Fibroblast of upper back skin (primary cell): ENCODE measurements around the gene ZNF813.

Experiments used
- DNase-seq: peaks from one replicate; pipeline ENCODE4 v3.0.0-alpha.2; 2013

ZNF813 gene

DNA sequence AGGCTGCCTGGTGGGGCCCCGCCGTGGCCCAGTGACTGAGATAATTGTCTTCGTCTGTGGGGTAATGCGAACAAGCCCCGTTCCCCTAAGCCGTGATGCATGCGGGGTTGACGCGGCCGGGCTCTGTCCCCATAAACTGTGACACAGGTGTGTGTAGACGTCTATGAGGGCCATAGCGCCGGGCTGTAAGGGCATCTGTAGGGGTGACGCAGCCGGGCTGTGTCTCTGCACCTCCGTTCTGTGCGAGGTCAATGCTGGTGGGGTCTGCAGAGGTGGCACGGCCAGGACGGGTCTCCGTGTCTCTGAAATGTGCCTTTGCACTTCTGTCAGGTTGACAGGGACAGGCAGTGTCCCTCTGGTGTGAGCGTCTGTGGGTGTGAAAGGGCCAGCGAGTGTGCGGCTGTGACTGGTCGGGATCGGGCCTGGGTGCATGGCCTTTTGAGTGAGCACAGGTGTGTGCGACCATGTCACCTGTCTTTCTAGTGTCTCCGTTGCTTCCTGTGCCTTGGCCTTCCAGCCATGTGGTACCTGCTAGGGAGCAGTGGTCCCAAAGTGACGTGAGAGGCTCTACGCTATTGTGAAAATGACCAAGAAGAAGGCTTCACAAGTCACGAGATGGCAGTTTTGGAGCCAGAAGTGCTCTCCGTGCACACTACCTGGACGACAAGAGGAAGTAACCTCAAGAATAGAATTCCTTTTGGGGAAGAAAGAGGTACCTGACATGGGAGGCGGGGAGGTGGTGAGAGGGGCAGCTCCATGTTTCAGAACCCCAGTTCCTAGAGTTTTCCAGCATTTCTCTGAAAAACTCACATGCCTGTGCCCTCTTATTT lies 54.1 kb downstream of the ZNF813 start:
- DNase-seq: no peak

DNA sequence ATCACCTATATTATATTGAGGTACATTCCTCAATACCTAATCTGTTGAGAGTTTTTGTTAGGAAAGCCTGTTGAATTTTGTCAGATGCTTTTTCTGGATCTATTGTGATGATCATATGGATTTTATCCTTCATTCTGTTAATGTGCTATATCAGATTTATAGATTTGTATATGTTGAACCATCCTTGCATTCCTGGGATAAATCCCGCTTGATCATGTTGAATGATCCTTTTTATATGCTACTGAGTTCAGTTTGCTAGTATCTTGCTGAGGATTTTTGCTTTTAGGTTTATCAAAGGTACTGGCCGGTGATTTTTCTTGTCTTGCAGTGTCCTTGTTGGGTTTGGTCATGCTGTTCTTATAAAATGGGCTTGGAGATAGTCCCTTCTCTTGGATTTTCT lies 58.4 kb downstream of the ZNF813 start:
- no peak for DNase-seq

DNA sequence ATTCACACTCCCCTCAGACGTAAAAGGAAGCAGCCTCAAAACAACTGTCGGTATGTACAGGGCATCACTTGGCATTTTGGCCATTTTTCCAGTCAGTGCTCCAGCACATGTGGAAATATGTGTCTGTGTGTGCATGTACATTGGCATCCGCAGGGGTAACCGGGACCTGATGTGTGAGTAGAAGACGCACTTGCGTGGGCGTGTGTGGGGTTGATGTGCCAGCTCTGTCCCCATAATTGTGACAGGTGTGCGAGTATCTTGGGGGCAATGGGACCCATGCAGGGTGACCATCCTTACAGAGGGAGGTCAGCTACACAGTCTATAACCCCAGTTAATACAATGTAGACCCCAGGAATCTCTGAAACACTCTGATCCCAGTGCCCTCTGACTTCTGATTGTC lies 63.1 kb downstream of the ZNF813 start:
- DNase-seq: no peak

DNA sequence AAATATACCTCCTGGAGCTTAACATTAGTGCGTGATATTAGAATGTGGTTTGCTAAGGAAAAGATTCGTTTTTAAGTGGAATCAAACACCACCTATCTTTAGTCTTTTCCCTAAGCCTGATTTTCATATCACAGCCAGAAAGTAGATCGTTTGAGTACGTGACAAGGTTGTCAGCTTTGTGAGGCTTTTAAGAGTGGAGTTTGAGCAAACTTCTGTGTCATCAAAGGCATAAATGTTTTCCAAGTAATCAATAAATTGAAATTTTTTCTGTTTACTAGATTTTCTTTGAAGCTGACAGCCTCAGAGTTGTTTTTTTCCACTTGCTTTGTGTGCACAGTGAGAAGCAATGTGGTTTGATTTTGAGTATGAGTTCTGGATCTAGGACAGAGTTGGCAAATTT lies 63.9 kb downstream of the ZNF813 start:
- DNase-seq: no peak

DNA sequence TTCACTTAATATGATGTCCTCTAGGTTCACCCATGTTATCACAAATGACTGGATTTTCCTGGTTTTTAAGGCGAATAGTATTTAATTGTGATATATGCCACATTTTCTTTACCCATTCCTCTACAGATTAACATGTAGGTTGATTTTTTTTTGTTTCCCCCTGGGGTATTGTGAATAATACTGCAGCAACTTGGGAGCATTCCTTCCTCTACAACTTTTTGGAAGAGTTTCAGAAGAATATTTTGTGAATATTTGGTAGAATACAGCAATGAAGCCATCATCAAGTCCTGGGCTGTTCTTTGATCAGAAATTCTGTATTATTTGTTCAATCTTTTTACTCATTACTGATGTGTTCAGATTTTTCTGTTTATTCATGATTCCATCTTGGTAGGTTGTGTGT lies 64.8 kb downstream of the ZNF813 start:
- DNase-seq: peak; percentile 35

DNA sequence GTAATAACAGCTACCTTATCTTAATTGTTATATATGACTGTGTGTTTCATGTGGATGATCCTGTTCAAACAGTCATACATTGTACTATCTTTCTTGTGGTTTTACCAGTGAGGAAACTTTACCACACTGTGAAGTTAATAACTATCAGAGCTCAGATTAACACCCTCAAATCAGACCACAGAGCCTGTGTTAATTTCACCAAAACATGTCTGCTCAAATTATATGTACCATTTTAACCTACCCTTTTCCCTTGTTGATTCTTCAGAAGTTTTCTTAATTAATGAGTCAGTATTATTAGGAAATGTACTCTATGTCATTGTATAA lies 68.7 kb downstream of the ZNF813 start:
- DNase-seq: no peak

DNA sequence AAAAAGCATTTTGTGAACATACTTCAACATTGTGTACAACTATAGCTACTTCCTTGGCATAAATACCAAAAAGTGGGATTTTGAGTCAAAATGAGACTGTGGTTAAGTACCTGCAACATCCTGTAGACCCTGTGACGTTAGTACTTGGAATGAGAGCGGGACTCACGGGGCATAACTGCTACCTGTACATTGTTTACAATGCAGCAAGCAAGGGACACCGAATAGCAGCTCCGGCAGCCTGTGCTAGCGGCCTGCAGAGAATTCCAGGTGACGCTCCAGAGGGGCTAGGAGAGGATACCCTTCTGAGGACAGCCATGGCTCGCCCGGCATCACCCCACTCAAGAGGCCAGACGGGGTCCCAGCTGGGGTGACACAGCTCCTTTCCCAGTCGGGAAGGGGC lies 69.6 kb downstream of the ZNF813 start:
- DNase-seq: no peak

DNA sequence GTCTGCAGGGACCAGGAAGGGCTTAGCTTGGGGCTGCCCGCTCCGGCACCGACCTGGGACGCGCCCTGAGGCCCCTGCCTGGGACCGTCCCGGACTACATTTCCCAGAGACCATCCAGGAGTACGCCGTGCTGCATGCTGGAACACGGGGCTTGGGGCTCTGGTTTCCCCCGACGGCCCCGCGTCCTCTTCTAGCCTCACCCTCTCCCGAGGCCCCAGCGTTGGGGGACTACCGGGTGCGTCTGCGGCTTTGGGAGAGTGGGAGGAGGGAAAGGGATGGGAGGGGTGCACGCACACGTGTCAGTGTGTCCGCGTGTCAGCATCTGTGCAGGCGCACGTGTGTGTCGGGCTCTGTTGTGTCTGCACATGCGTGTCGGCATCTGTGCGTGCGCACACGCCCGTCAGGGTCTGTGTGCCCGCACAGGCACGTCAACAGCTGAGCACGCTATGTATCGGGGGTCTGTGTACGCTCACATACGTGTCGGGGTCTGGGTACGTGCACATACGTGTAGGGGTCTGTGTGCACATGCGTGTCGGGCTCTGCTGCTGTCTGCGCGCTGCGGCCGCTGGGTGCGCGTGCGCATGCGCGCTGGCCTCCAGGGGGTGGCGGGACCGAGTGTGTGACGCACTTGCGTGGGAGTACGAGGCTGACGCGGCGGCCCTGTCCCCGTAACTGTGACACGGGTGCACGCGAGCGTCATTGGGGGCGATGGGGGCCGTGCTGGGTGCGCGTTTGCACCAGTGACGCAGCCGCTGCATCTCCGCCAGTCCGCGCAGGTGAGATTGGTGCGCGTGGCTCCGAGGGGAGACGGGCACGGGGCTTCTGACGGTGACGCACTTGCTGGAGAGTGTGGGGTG lies 70.2 kb downstream of the ZNF813 start, which contains the start of gene ZNF331:
ZNF331 (plus strand) TSS at position 625 of the 857 bp plus-strand sequence. CDS start 31,232 bp downstream, outside the sequence.
- peak; percentile 70 for DNase-seq

DNA sequence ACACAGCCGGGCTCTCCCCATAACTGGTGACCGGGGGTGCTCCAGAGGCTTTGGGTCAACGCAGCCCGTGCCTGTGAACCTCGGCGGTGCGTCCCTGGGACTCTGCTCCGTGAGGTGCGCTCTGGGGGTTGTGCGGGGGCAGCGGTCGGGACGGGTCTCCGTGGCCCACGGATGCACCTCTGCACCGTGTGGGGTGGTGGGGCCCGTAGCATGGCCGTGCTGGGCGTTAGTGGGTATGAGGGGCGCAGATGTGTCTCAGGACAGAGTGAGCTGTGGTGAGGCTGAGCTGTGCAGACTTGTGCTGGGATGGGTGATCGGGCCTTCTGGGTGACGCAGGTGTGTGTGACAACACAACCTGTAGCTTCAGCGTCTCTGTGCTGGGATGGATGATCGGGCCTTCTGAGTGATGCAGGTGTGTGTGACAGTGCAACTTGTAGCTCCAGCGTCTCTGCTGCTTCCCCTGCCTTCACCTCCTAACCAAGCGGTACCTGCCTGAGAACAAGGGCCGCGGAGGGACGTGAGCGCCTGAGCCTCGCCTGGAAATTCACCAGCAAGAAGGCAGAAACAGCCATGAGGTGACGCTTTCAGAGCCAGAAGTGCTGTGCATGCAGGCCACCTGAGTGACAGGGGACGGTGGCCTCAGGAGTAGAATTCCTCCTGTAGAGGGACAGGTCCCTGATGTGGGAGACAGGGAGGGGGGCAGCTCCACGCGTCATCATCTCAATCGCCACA lies 71.0 kb downstream of the ZNF813 start:
- DNase-seq: no peak

DNA sequence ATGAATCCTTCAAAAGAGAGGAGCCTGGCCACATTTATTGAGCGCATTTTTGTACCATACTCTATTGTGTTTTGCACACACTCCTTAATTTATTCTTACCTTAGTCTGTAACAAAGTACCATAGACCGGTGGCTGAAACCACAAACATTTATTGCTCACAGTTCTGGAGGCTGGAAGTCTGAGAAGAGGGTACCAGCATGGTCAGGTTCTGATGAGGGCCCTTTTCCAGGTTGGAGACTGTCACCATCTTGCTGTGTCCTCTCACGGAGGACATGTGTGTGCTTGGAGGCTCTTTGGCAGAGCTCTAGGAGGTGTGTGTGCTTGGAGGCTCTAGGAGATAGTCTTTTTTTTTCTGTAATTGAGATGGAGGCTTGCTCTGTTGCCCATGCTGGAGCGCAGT lies 72.6 kb downstream of the ZNF813 start:
- no peak for DNase-seq

DNA sequence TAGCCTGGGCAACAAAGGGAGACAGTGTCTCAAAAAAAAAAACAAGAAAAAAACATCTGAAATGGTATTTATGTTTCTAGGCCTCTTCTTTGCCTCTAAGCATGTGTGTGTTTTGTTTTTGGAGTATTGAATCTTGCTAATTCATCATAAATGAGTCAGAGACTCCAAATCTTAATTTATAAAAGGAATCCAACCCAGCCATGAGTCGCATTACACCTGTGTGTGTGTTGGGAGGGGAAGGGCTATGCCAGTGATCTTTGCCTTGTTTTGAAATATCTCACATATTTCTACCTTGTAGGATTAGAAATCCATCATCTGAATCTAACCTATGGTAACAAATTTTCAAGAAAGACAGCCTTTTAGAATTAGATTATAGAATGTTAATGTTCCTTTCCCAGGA lies 74.4 kb downstream of the ZNF813 start:
- DNase-seq: no peak

DNA sequence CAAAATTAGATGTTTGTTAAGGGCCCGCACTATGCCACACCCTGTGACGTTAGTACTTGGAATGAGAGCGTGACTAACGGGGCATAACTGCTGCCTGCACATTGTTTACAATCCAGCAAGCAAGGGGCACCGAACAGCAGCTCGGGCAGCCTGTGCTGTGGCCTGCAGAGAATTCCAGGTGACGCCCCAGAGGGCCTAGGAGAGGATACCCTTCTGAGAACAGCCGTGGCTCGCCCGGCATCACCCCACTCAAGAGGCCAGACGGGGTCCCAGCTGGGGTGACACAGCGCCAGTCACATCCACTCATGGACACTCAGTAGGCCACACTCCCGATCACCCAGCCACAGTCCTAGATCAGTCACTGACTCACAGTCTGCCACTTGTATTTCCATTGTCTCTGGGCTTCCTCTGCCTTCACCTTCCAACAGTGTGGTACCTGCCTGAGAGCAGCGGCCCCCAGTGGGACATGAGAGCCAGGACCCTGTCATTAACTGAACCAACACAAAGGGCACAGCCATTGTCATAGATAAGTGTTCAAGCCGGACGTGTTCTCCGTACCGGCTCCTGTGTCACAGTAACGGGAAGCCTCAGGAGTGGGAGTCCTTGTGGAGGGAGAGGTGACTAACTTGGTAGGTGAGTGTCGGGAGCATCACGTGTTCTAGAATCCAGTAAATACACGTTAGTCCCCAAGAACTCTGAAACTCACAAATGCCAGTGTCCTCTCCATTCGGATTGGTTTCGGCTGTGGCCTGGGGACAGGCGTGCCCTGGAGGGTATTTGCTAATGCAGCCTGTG lies 77.9 kb downstream of the ZNF813 start:
- DNase-seq: no peak
